Endothelial cell (in vitro differentiated cells): ENCODE results near the gene ACTG2. TPM values are rescaled to one million over a fixed set of nuclear protein-coding genes. Genes with fewer than 3 reads are reported as not detected.
A peak's percentile ranks its signal among the peaks of the same experiment; 100 is the strongest.

Experiments used
- DNase-seq: peaks from one replicate; pipeline ENCODE4 v3.0.0; 2021; ENCODE audit warnings: low spot score
- H3K27ac Mint-ChIP-seq: one replicate; pipeline ENCODE4 v1.8.0; 2021; ENCODE audit warnings: mixed read lengths, inconsistent platforms; ENCODE audit not compliant: unreplicated experiment
- H3K27me3 Mint-ChIP-seq: one replicate; pipeline ENCODE4 v1.8.0; 2021; ENCODE audit warnings: mild to moderate bottlenecking, moderate library complexity, mixed read lengths, inconsistent platforms; ENCODE audit not compliant: unreplicated experiment
- H3K36me3 Mint-ChIP-seq: one replicate; pipeline ENCODE4 v1.8.0; 2021; ENCODE audit warnings: mild to moderate bottlenecking, low read depth, mixed read lengths, inconsistent platforms; ENCODE audit not compliant: unreplicated experiment
- H3K4me1 Mint-ChIP-seq: one replicate; pipeline ENCODE4 v1.8.0; 2021; ENCODE audit warnings: mild to moderate bottlenecking, mixed read lengths, inconsistent platforms; ENCODE audit not compliant: unreplicated experiment
- H3K4me3 Mint-ChIP-seq: one replicate; pipeline ENCODE4 v1.8.0; 2021; ENCODE audit warnings: mild to moderate bottlenecking, mixed read lengths, inconsistent platforms; ENCODE audit not compliant: unreplicated experiment
- H3K9me3 Mint-ChIP-seq: one replicate; pipeline ENCODE4 v1.8.0; 2021; ENCODE audit warnings: mixed read lengths, inconsistent platforms; ENCODE audit not compliant: unreplicated experiment
- total RNA-seq: library from RNA; stranded (reverse); fragmentation: NEBNext Ultra II Directional; extraction: Animal tissue kit (Norgen Biotek cat#: 25700); gene quantifications from one replicate; pipeline ENCODE4 v1.2.1, GENCODE V29; 2021; ENCODE audit not compliant: unreplicated experiment
- TF ChIP-seq, protein P1 (sequence below): fragments of 200-600 bp; sonication (generic); IDR thresholded peaks from one replicate; pipeline ENCODE4 v1.5.0; 2021; ENCODE audit warnings: antibody characterized with exemption; ENCODE audit not compliant: unreplicated experiment

Gene ACTG2
- total RNA-seq, 1 donor from 2014 or later = 8.3 TPM

DNA sequence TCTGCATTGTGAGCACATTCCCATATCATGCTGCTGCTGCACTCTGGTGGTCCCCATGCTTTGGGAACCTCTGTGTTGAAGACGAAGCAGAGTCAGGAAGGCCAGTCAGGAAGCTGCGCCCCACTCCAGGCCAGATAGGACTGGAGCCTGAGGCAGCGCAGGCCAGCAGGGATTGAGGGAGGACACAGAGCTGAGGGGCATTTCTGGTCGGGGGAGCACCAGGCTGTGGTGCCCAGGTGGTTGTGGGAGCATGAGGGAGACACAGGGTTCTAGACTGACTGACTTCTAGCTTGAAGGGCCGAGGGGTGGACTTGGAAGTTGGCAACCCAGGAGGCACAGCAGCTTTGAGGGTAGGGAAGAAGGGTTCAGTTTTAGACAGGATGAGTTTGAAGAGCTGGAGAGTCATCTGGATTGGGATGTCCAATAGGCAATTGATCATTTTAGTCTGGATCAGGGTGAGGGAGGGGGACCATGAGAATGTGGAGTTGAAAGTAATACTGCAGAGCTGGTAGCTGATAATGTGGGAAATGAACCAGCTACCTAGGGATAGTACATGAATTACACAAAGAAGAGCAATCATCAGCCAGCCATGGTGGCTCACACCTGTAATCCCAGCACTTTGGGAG, 1.4 kb upstream of the ACTG2 start:
- H3K27ac Mint-ChIP-seq = no peak overlapping the region
- peaks cover 6% of the 10 kb centered on the region for H3K27me3 Mint-ChIP-seq
- H3K4me1 Mint-ChIP-seq = peaks cover 2% of the 10 kb centered on the region
- no peak for DNase-seq
- no peak overlapping the region for H3K4me3 Mint-ChIP-seq
- no peaks in the 10 kb centered on the region for H3K9me3 Mint-ChIP-seq
- H3K36me3 Mint-ChIP-seq = no peaks in the 10 kb centered on the region
- TF ChIP-seq, protein P1, sequence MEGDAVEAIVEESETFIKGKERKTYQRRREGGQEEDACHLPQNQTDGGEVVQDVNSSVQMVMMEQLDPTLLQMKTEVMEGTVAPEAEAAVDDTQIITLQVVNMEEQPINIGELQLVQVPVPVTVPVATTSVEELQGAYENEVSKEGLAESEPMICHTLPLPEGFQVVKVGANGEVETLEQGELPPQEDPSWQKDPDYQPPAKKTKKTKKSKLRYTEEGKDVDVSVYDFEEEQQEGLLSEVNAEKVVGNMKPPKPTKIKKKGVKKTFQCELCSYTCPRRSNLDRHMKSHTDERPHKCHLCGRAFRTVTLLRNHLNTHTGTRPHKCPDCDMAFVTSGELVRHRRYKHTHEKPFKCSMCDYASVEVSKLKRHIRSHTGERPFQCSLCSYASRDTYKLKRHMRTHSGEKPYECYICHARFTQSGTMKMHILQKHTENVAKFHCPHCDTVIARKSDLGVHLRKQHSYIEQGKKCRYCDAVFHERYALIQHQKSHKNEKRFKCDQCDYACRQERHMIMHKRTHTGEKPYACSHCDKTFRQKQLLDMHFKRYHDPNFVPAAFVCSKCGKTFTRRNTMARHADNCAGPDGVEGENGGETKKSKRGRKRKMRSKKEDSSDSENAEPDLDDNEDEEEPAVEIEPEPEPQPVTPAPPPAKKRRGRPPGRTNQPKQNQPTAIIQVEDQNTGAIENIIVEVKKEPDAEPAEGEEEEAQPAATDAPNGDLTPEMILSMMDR = no peak

DNA sequence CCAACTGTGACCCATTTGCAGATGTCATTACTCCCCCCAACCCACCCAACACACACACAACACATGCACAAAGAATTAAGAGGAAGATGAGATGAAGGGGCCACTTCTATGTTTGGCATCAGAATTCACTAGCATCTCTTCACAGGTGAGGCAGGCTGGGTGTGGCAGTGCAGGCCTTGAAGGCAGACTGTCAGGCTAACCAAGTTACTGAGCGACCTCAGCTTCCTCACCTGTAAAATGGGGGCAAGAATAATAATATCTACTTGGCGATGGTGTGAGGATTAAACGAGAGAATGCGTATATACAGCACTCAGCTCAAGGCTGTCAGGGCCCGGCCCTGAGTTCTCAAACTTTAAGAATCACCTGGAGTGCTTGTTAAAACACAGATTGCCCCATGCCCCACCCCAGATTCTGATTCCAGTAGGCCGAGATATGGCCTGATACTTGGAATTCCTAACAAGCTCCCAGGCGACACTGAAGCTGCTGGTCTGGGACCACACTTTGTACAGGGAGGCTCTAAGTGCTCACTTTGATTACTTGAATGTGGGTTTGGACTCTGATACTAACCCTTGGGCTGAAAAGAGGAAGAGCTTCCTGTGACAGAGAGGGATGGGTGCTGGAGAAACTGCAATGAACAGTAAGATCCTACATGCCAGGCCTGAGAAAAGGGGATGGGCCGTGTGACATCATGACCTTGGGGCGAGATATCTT, 1.1 kb downstream of the ACTG2 start:
- H3K27me3 Mint-ChIP-seq = peaks cover 6% of the 10 kb centered on the region
- DNase-seq = no peak
- H3K36me3 Mint-ChIP-seq = no peaks in the 10 kb centered on the region
- no peaks in the 10 kb centered on the region for H3K9me3 Mint-ChIP-seq
- no peak overlapping the region for H3K4me3 Mint-ChIP-seq
- TF ChIP-seq, protein P1 = no peak
- H3K4me1 Mint-ChIP-seq = no peaks in the 10 kb centered on the region
- H3K27ac Mint-ChIP-seq = peak overlapping the region; percentile 68

GRCh38 chr2:73894475-73894850, 1.7 kb downstream of the ACTG2 start:
- DNase-seq = no peak
- Mint-ChIP-seq H3K27ac (peak overlapping the region; percentile 68), H3K36me3 (no peaks in the 10 kb centered on the region), H3K4me3 (no peak overlapping the region), H3K27me3 (peaks cover 6% of the 10 kb centered on the region), H3K9me3 (no peaks in the 10 kb centered on the region), H3K4me1 (no peaks in the 10 kb centered on the region)
- TF ChIP-seq, protein P1 = no peak

- no peaks in the 10 kb centered on the region for H3K4me1 Mint-ChIP-seq
- DNase-seq = no peak
- no peaks in the 10 kb centered on the region for H3K9me3 Mint-ChIP-seq
- no peak overlapping the region for H3K4me3 Mint-ChIP-seq
- H3K36me3 Mint-ChIP-seq = no peaks in the 10 kb centered on the region
- peaks cover 6% of the 10 kb centered on the region for H3K27me3 Mint-ChIP-seq
- no peak overlapping the region for H3K27ac Mint-ChIP-seq
- TF ChIP-seq, protein P1 = no peak
These were observed 2.1 kb downstream of the ACTG2 start for GRCh38 chr2:73894877-73895276.

DNA sequence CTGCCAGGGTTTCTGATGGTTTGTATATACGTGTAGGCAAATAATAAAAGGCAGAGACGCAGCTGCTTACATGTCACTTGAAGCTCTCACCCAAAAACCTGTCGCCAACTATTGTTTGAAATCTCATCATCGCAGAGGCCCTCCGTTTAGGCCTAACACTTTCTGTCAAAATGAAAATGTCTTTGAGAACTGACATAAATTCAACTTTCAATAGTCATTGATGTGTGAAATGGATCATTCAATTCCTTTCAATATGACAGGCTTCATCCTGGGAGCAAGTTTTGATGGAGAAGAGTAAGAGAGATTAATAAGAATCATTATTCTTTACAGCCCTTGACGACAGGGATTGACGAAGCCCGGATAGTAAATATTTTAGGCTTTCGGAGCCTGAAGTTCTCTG, 2.7 kb downstream of the ACTG2 start:
- no peak overlapping the region for H3K27ac Mint-ChIP-seq
- peaks cover 6% of the 10 kb centered on the region for H3K27me3 Mint-ChIP-seq
- DNase-seq = no peak
- TF ChIP-seq, protein P1 = no peak
- H3K4me3 Mint-ChIP-seq = no peak overlapping the region
- no peaks in the 10 kb centered on the region for H3K4me1 Mint-ChIP-seq
- H3K36me3 Mint-ChIP-seq = no peaks in the 10 kb centered on the region
- H3K9me3 Mint-ChIP-seq = no peaks in the 10 kb centered on the region
